HepG2 (cell line): ENCODE measurements around the gene TSNAX. TPM values are rescaled to one million over a fixed set of nuclear protein-coding genes. Genes with fewer than 3 reads are reported as not detected.

ENCODE experiments used
- ARID3A ChIP-seq: IDR thresholded peaks from 2 replicates; pipeline ENCODE4 v1.6.1; 2012; ENCODE audit warnings: low read depth, low read length, improper control_type of control experiment
- ARID5B ChIP-seq: IDR thresholded peaks from 2 replicates; pipeline ENCODE4 v1.4.0; 2020; ENCODE audit warnings: mild to moderate bottlenecking, missing genetic modification reagents
- BRD4 ChIP-seq: sonication (generic); formaldehyde crosslinking; IDR thresholded peaks from 2 replicates; pipeline ENCODE4 v1.4.0; 2020; ENCODE audit warnings: missing genetic modification reagents
- CEBPG ChIP-seq: IDR thresholded peaks from 2 replicates; pipeline ENCODE4 v1.6.1; 2016
- CREM ChIP-seq, 2 experiments: sonication (generic) in 1 of 2; formaldehyde crosslinking in 1 of 2; IDR thresholded peaks; 2 replicates each; pipeline versions ENCODE4 v1.4.0 to v1.6.1; 2016 to 2020; ENCODE audit warnings: antibody characterized with exemption in 1 of 2, mild to moderate bottlenecking in 1 of 2, missing genetic modification reagents in 1 of 2
- EP300 ChIP-seq, 3 experiments: sonication (generic) in 1 of 3; formaldehyde crosslinking in 1 of 3; IDR thresholded peaks; 2 replicates each; pipeline versions ENCODE4 v1.5.1 to v1.6.1; 2011 to 2020; ENCODE audit warnings: low read depth in 2 of 3, low read length in 2 of 3, borderline replicate concordance in 1 of 3, improper control_type of control experiment in 1 of 3, mild to moderate bottlenecking in 1 of 3, missing genetic modification reagents in 1 of 3, moderate library complexity in 1 of 3
- FOXA3 ChIP-seq: IDR thresholded peaks from 2 replicates; pipeline ENCODE4 v1.6.1; 2016; ENCODE audit warnings: missing genetic modification reagents, missing compliant biosample characterization
- HOXA3 ChIP-seq: sonication (generic); formaldehyde crosslinking; IDR thresholded peaks from 2 replicates; pipeline ENCODE4 v1.5.0; 2020; ENCODE audit warnings: missing genetic modification reagents
- ISL2 ChIP-seq: sonication (generic); formaldehyde crosslinking; IDR thresholded peaks from 2 replicates; pipeline ENCODE4 v1.5.0; 2020; ENCODE audit warnings: missing genetic modification reagents
- KAT2B ChIP-seq: fragments of 150-350 bp; IDR thresholded peaks from 2 replicates; pipeline ENCODE4 v1.6.1; 2014; ENCODE audit warnings: low read depth, low read length, borderline replicate concordance
- PCBP2 ChIP-seq: fragments of 200-400 bp; formaldehyde crosslinking; optimal IDR thresholded peaks from 2 replicates; pipeline ENCODE3; 2018; ENCODE audit warnings: low read length, low read depth; ENCODE audit not compliant: poor library complexity, severe bottlenecking
- SOX6 ChIP-seq, 2 experiments: fragments of 450-650 bp in 1 of 2; sonication (generic) in 1 of 2; formaldehyde crosslinking in 1 of 2; IDR thresholded peaks; 2 replicates each; pipeline versions ENCODE4 v1.4.0 to v1.6.1; 2017 to 2020; ENCODE audit warnings: antibody characterized with exemption in 1 of 2, mild to moderate bottlenecking in 1 of 2, missing genetic modification reagents in 1 of 2
- TIGD3 ChIP-seq: sonication (generic); formaldehyde crosslinking; IDR thresholded peaks from 2 replicates; pipeline ENCODE4 v1.5.1; 2020; ENCODE audit warnings: mild to moderate bottlenecking, missing genetic modification reagents, borderline replicate concordance
- ZNF430 ChIP-seq: sonication (generic); formaldehyde crosslinking; IDR thresholded peaks from 2 replicates; pipeline ENCODE4 v1.9.0; 2021; ENCODE audit warnings: mild to moderate bottlenecking, missing genetic modification reagents
- polyA plus RNA-seq, 8 experiments: library from polyadenylated mRNA; depleted of rRNA in 3 of 8; stranded (reverse) in 7 of 8; unstranded in 1 of 8; fragments of >200 nt; fragmentation: Illumina TruSeq in 4 of 8; extraction: Trizol in 4 of 8; gene quantifications; 2 replicates each; pipeline versions ENCODE4 v1.2.1 to v1.2.3, GENCODE V29; 2011 to 2016; ENCODE audit warnings: low read depth in 4 of 8, missing spikeins in 1 of 8, mixed read lengths in 1 of 8; ENCODE audit not compliant: insufficient read depth in 1 of 8
- total RNA-seq, 5 experiments: library from RNA; depleted of rRNA; stranded (reverse); fragments of >200 nt; fragmentation: Illumina TruSeq; extraction: Trizol; gene quantifications; 2 replicates each; pipeline ENCODE4 v1.2.3, GENCODE V29; 2016; ENCODE audit warnings: low read depth in 1 of 5
- TF ChIP-seq, protein P1 (sequence below): IDR thresholded peaks from 2 replicates; pipeline ENCODE4 v1.6.1; 2016; ENCODE audit warnings: missing compliant biosample characterization, missing genetic modification reagents, borderline replicate concordance

Gene TSNAX
- total and polyA plus RNA-seq, 2 of the 13 experiments (the other 11 are each of a cell fraction or from before 2014, with no cell fraction given): 13.2 to 46.2 TPM

- TF ChIP-seq EP300 (IDR thresholded peaks at IDR 0.05; ENCODE audit: low read depth in 2 of 2, low read length in 2 of 2): peak in 1 of 2 experiments; percentile 14; a peak in 1 of 4 replicates
- TF ChIP-seq EP300 (CRISPR knock-in tag; IDR thresholded peaks at IDR 0.05; ENCODE audit: borderline replicate concordance): no peak
- TF ChIP-seq HOXA3 (CRISPR knock-in tag): no peak
- peak; percentile 62; the same call in 1 of the 2 replicates for TF ChIP-seq FOXA3 (CRISPR knock-in tag)
- no peak for TF ChIP-seq TIGD3 (CRISPR knock-in tag)
- TF ChIP-seq PCBP2: no peak
- peak; percentile 36; the same call in 1 of the 2 replicates for TF ChIP-seq CEBPG
- no peak for TF ChIP-seq ZNF430 (CRISPR knock-in tag)
- TF ChIP-seq SOX6 (IDR thresholded peaks at IDR 0.05): no peak
- peak; percentile 73 for TF ChIP-seq SOX6 (CRISPR knock-in tag; IDR thresholded peaks at IDR 0.05)
- TF ChIP-seq KAT2B: no peak
- peak; percentile 52; the same call in 1 of the 2 replicates for TF ChIP-seq ISL2
- TF ChIP-seq BRD4 (CRISPR knock-in tag): no peak
- peak; percentile 49 for TF ChIP-seq CREM (IDR thresholded peaks at IDR 0.05)
- no peak for TF ChIP-seq CREM (CRISPR knock-in tag; IDR thresholded peaks at IDR 0.05)
- TF ChIP-seq ARID5B: peak; percentile 73
- TF ChIP-seq, protein P1, sequence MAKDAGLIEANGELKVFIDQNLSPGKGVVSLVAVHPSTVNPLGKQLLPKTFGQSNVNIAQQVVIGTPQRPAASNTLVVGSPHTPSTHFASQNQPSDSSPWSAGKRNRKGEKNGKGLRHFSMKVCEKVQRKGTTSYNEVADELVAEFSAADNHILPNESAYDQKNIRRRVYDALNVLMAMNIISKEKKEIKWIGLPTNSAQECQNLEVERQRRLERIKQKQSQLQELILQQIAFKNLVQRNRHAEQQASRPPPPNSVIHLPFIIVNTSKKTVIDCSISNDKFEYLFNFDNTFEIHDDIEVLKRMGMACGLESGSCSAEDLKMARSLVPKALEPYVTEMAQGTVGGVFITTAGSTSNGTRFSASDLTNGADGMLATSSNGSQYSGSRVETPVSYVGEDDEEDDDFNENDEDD: no peak
- peak; percentile 85 for TF ChIP-seq ARID3A
These were observed 48.6 kb downstream of the TSNAX start (continued) for GRCh38 chr1:231576804-231577718.
